22Rv1 (cell line): ENCODE data around the gene TSEN2.

ENCODE experiments used
- H3K27ac ChIP-seq: fragments of 450-650 bp; 2 replicates; pipeline ENCODE4 v1.5.1; 2017
- ZFX ChIP-seq: fragments of 450-650 bp; IDR thresholded peaks from 2 replicates; pipeline ENCODE4 v1.6.1; 2017; ENCODE audit warnings: antibody characterized with exemption, borderline replicate concordance
- TF ChIP-seq, protein P1 (sequence below): fragments of 450-650 bp; IDR thresholded peaks from 2 replicates; pipeline ENCODE4 v1.5.1; 2017; ENCODE audit warnings: mild to moderate bottlenecking

The TSEN2 gene

DNA sequence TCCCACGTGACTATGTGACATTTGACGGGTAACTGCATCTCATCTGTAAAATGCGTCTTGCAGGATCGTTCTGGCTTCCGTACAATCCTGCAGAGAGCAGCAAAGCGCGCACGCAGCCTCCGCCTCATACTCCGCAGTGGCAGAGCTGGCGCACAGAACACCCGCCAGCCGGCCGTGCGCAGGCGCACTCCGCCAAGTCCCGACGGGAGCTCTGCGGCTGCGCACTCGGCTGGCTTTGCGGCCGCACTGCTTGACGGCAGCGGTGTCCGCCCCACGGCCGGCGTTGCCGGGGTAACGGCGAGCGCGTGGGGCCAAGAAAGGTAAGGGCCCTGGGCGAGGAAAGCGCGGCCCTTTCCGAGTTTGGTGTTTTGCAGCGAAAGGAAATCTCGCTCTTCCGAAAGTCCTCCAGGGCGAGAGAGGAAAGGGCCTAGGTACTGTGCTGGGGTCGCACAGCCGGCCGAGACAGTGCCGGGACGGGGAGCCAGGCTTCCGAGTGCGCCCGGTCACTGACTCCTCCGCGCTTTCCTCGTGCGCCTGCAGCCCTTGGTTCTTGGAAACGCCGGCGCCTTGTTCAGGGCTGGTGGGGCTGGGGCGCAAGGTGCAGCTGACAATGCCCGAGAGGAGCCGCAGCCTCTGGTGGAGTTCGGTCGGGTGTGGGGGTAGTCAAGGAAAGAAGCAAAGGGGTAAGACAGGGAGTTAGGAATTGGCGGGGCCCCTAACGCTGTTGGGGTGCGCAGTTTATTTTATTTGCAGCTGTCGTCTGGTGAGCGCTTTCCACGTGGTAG is at the start of gene TSEN2:
Gene TSEN2, plus strand, starts transcription at position 283 of the 785 bp plus-strand sequence. CDS start 5,321 bp downstream, outside the sequence.
- TF ChIP-seq, protein P1, sequence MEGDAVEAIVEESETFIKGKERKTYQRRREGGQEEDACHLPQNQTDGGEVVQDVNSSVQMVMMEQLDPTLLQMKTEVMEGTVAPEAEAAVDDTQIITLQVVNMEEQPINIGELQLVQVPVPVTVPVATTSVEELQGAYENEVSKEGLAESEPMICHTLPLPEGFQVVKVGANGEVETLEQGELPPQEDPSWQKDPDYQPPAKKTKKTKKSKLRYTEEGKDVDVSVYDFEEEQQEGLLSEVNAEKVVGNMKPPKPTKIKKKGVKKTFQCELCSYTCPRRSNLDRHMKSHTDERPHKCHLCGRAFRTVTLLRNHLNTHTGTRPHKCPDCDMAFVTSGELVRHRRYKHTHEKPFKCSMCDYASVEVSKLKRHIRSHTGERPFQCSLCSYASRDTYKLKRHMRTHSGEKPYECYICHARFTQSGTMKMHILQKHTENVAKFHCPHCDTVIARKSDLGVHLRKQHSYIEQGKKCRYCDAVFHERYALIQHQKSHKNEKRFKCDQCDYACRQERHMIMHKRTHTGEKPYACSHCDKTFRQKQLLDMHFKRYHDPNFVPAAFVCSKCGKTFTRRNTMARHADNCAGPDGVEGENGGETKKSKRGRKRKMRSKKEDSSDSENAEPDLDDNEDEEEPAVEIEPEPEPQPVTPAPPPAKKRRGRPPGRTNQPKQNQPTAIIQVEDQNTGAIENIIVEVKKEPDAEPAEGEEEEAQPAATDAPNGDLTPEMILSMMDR = peak; percentile 26
- TF ChIP-seq ZFX = no peak
- H3K27ac ChIP-seq = peak within 1 kb of the TSS; percentile 83

DNA sequence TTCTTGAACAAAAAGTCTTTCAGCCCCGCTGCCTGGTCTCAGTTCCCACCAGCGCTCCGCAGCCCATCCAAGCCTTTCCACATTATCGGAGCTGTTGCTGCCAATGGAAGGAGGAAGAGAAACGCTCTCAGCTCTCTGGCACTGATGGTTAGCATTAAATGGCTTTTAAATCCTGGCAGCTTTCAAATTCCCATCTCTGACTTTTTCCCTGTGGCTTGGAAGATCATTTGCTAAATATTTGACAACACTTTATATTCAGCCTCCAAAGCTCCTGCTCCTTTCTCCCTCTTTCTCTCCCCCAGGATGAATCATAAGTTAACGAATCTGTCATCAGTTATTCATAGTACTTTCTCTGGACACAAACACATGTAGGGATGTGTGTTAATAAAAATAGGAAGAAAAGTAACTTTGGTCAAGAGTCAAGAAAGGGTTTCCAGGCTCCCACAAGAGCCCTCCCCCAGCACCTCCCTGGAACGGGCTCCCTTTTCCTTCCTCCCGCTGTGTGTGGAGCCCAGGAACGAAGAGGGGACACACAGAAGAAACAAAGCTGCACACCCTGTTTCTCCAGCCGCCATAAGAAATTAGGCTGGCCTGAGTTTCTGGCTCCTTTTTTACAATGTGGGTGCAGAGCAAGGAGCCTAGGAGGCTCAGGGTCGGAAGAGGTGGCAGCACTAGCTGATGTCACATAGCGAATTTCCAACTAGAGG is 47.6 kb upstream of the TSEN2 start:
- TF ChIP-seq, protein P1 = no peak
- no peak for TF ChIP-seq ZFX
- no peak overlapping the region for H3K27ac ChIP-seq

DNA sequence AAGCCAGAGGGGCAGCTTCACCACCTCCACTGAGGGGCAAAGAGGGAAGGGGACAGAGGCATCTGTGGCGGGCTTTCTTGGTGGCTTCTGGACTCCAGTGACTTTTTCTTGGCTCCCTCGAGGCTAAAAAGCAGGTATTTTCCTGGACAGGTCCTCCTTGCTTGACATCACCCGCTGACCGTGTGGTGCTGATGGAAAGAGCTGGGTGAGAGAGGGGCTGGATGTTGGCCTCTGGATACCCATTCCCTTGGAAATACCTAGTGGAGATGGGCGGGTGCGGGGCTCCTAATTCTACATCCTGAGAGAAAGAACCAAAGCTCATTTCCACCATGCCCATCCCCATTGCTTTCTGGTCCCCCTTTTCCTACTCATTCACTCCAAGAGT is 47.1 kb upstream of the TSEN2 start:
- no peak for TF ChIP-seq ZFX
- TF ChIP-seq, protein P1 = no peak
- no peak overlapping the region for H3K27ac ChIP-seq

DNA sequence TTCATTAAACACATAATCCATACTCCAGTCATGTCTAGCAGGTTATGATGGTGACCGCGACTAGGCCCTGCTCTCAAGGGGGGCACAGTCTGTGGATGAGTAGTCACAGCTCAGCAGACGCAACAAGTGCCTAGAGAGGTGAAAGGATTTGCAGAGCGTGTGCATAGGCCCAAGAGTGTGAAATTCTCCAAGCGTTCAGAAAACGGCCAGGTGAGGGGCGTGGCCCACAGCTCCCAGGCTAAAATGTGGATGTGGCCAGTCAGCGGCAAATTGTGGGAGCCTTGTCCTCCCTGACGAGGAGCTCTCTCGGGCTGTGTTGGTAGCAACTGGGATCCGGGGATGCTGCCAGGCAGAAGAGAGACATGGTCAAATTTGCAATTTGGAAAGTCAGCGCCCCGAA is 46.4 kb upstream of the TSEN2 start:
- H3K27ac ChIP-seq = no peak overlapping the region
- no peak for TF ChIP-seq ZFX
- TF ChIP-seq, protein P1 = no peak

DNA sequence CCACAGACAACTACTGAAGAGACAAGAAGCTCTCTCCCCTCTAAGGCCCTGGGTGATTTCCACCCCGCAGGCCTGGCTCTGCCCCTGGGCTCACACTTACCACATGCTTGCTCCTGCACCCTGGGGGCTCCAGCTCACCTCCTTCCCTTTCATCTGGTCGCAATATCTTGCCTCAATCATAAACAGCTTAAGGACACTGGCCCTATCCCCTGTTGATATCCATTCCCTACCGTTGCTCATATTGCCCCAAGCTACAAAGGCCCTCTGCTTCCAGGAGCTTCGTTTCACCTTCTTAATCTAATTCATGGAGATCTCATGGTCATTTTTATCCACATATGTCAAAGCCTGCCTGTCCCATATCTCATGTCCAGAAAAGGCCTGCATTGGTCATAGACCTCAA is 46.0 kb upstream of the TSEN2 start:
- H3K27ac ChIP-seq = no peak overlapping the region
- no peak for TF ChIP-seq ZFX
- TF ChIP-seq, protein P1 = no peak

DNA sequence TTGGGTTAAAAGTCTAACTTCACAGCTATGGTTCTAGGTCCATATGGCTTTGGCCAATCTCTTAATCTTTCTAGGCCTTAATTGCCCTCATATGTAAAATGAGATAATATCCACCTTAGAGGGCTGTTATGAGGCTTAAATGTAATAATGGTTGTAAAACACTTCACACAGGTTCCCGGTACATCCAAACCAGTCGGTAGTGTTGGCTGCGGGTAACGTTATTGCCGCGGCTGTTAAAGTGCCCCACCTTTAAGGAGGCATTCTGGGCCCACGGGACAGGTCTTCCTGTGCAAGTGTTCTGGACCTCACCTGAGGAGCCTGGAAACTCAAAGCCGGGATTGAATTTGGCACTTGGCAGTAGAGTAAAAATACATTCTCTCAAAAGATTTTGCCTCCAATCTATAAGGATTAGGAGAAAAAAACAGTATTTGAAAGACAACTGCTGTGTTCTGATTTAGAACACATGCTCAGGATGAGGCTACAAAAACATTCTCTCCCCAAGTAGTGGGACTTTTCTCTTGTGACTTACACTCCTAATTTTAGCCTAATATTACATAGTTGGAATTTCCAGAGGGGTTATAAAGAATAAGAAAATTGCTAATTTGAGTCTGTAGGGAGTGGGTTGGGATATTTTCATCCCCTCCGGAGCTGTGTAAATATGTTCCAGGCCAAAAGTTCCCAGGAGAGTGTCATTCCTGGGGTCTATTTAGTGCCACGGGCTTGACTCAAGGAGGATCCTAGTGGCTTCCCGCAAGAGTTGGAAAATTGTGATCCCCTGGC is 44.9 kb upstream of the TSEN2 start:
- no peak overlapping the region for H3K27ac ChIP-seq
- TF ChIP-seq, protein P1 = no peak
- no peak for TF ChIP-seq ZFX
